Measurements from ENCODE around the gene SHROOM2.

- TF ChIP-seq CTCF (IDR thresholded peaks at IDR 0.05 in 2 of 3, conservative IDR thresholded peaks at IDR 0.05 in 1 of 3; ENCODE audit: borderline replicate concordance in 1 of 3, insufficient read depth in 1 of 3, low read depth in 2 of 3, low read length in 2 of 3) = no peak
- TF ChIP-seq RAD21 (IDR thresholded peaks at IDR 0.05; ENCODE audit: low read depth) = no peak
- no peak for TF ChIP-seq EZH2 (IDR thresholded peaks at IDR 0.05)
- no peak for TF ChIP-seq FOSL1 (IDR thresholded peaks at IDR 0.05; ENCODE audit: low read depth)
- no peak for TF ChIP-seq EZH2phosphoT487 (IDR thresholded peaks at IDR 0.05; ENCODE audit: borderline replicate concordance)
- TF ChIP-seq POLR2AphosphoS5 (IDR thresholded peaks at IDR 0.05; ENCODE audit: low read depth, low read length) = no peak
- TF ChIP-seq YY1 (IDR thresholded peaks at IDR 0.05; ENCODE audit: extremely low read depth, insufficient replicate concordance, low read depth, low read length) = no peak
- no peak for TF ChIP-seq REST (IDR thresholded peaks at IDR 0.05; ENCODE audit: low read depth)
- no peak for TF ChIP-seq JUND (IDR thresholded peaks at IDR 0.05)
- TF ChIP-seq ZFX (IDR thresholded peaks at IDR 0.05) = no peak
Measured at GRCh38 chrX:9857575-9858474, 71.6 kb downstream of the SHROOM2 start.

Measured in HCT116 (cell line).